Stimulated activated CD4-positive, alpha-beta T cell treated with anti-CD3 and anti-CD28 coated beads, Interleukin-1b, Interleukin-23, amount 100 ng/mL, for 48 hours (primary cell): Measurements from ENCODE around the gene GSK3A.
A peak's percentile ranks its signal among the peaks of the same experiment; 100 is the strongest.

Experiments used
- DNase-seq: peaks from one replicate; pipeline ENCODE4 v3.0.0-alpha.2; 2020

The GSK3A gene

GRCh38 chr19:42196011-42197001 lies 46.1 kb downstream of the GSK3A start:
- DNase-seq: no peak

- no peak for DNase-seq
Measured at GRCh38 chr19:42193706-42194105, 48.7 kb downstream of the GSK3A start.

GRCh38 chr19:42193294-42193693 lies 49.1 kb downstream of the GSK3A start:
- DNase-seq: no peak

- peak; percentile 47 for DNase-seq
Measured at GRCh38 chr19:42191855-42192254, 50.5 kb downstream of the GSK3A start.

- DNase-seq: no peak
Measured at GRCh38 chr19:42191330-42191729, 51.1 kb downstream of the GSK3A start.

- DNase-seq: no peak
Measured at GRCh38 chr19:42189133-42189532, 53.3 kb downstream of the GSK3A start.

GRCh38 chr19:42188665-42189064 lies 53.7 kb downstream of the GSK3A start:
- DNase-seq: no peak

GRCh38 chr19:42185277-42185676 lies 57.1 kb downstream of the GSK3A start:
- no peak for DNase-seq

- DNase-seq: peak; percentile 70
Measured at GRCh38 chr19:42184401-42184861, 58.0 kb downstream of the GSK3A start.
